K562 (cell line): Measurements from ENCODE around the gene BPIFB6. TPM values are rescaled to one million over a fixed set of nuclear protein-coding genes. Genes with fewer than 3 reads are reported as not detected.

Experiments used
- ATF2 ChIP-seq: sonication (generic); formaldehyde crosslinking; IDR thresholded peaks from 2 replicates; pipeline ENCODE4 v1.8.1; 2022; ENCODE audit warnings: missing genetic modification reagents
- CREM ChIP-seq: IDR thresholded peaks from 2 replicates; pipeline ENCODE4 v1.6.1; 2014; ENCODE audit warnings: antibody characterized with exemption, low read depth
- DNMT1 ChIP-seq: fragments of 450-650 bp; IDR thresholded peaks from 2 replicates; pipeline ENCODE4 v1.6.1; 2016; ENCODE audit warnings: antibody characterized with exemption, mild to moderate bottlenecking
- USF1 ChIP-seq: sonication (generic); formaldehyde crosslinking; IDR thresholded peaks from 2 replicates; pipeline ENCODE4 v1.9.0; 2022; ENCODE audit warnings: mild to moderate bottlenecking, missing genetic modification reagents
- ZHX1 ChIP-seq: fragments of 150-350 bp; conservative IDR thresholded peaks from 2 replicates; pipeline ENCODE4 v1.6.1; 2014; ENCODE audit warnings: low read length
- ZNF121 ChIP-seq: sonication (generic); formaldehyde crosslinking; conservative IDR thresholded peaks from 2 replicates; pipeline ENCODE4 v1.8.0; 2022; ENCODE audit warnings: missing genetic modification reagents
- ZNF347 ChIP-seq: fragments of 450-650 bp; formaldehyde crosslinking; IDR thresholded peaks from 2 replicates; pipeline ENCODE4 v1.4.0; 2020; ENCODE audit warnings: low read depth, mild to moderate bottlenecking, moderate library complexity
- ZNF583 ChIP-seq: fragments of 250-450 bp; sonication (Bioruptor Pico); IDR thresholded peaks from 2 replicates; pipeline ENCODE4 v1.4.0; 2020
- ZNF717 ChIP-seq: fragments of 250-450 bp; sonication (Bioruptor Pico); IDR thresholded peaks from 2 replicates; pipeline ENCODE4 v1.5.0; 2021
- polyA plus RNA-seq, 8 experiments: library from polyadenylated mRNA; depleted of rRNA in 4 of 8; stranded (reverse) in 5 of 8; unstranded in 3 of 8; fragments of >200 nt; fragmentation: Nextera tagmentation in 2 of 8; fragmentation: Illumina TruSeq in 1 of 8; extraction: Ambion mirVana in 2 of 8; extraction: Trizol in 1 of 8; gene quantifications; 2 replicates each; pipeline versions ENCODE4 v1.2.1 to v1.2.3, GENCODE V29; 2011 to 2014; ENCODE audit warnings: inconsistent platforms in 1 of 8, missing spikeins in 1 of 8
- total RNA-seq, 7 experiments: library from RNA; depleted of rRNA in 6 of 7; stranded (reverse); fragments of >200 nt in 6 of 7; fragmentation: Illumina TruSeq in 2 of 7; extraction: Trizol in 2 of 7; gene quantifications; 2 replicates each; pipeline versions ENCODE4 v1.2.1 to v1.2.3, GENCODE V29; 2011 to 2021; ENCODE audit warnings: low replicate concordance in 1 of 7

The BPIFB6 gene
- total and polyA plus RNA-seq, 9 of the 15 experiments (the other 6 are each of a cell fraction or from before 2014, with no cell fraction given) = not detected

- no peak for TF ChIP-seq ZNF583 (CRISPR knock-in tag)
- no peak for TF ChIP-seq ZNF717 (CRISPR knock-in tag)
- no peak for TF ChIP-seq ATF2 (CRISPR knock-in tag)
- no peak for TF ChIP-seq ZNF347 (CRISPR knock-in tag)
- TF ChIP-seq ZNF121 (CRISPR knock-in tag) = no peak
- TF ChIP-seq USF1 (CRISPR knock-in tag) = no peak
- TF ChIP-seq ZHX1 = no peak
- no peak for TF ChIP-seq CREM
- no peak for TF ChIP-seq DNMT1
- TF ChIP-seq, all 486 proteins: peak for 0
Observed at GRCh38 chr20:33059136-33059535, 27.7 kb downstream of the BPIFB6 start (continued).
